HepG2 (cell line): ENCODE measurements around the gene ERCC6L2. TPM values are rescaled to one million over a fixed set of nuclear protein-coding genes. Genes with fewer than 3 reads are reported as not detected.

Experiments used
- ADNP ChIP-seq: sonication (generic); formaldehyde crosslinking; IDR thresholded peaks from 2 replicates; pipeline ENCODE4 v1.4.0; 2020; ENCODE audit warnings: missing genetic modification reagents
- ARID2 ChIP-seq: sonication (generic); formaldehyde crosslinking; IDR thresholded peaks from 2 replicates; pipeline ENCODE4 v1.8.1; 2022; ENCODE audit warnings: mild to moderate bottlenecking, missing genetic modification reagents, borderline replicate concordance
- ARID5B ChIP-seq: IDR thresholded peaks from 2 replicates; pipeline ENCODE4 v1.4.0; 2020; ENCODE audit warnings: mild to moderate bottlenecking, missing genetic modification reagents
- BATF2 ChIP-seq: sonication (generic); formaldehyde crosslinking; IDR thresholded peaks from 2 replicates; pipeline ENCODE4 v1.8.0; 2022; ENCODE audit warnings: mild to moderate bottlenecking, missing genetic modification reagents, moderate library complexity
- CENPT ChIP-seq: sonication (generic); formaldehyde crosslinking; IDR thresholded peaks from 2 replicates; pipeline ENCODE4 v1.8.0; 2022; ENCODE audit warnings: low read depth, mild to moderate bottlenecking, moderate library complexity, missing genetic modification reagents
- CSRNP1 ChIP-seq: sonication (generic); formaldehyde crosslinking; IDR thresholded peaks from 2 replicates; pipeline ENCODE4 v1.8.1; 2023; ENCODE audit warnings: mild to moderate bottlenecking, missing genetic modification reagents
- DNMT1 ChIP-seq: sonication (generic); formaldehyde crosslinking; IDR thresholded peaks from 2 replicates; pipeline ENCODE4 v1.5.1; 2020; ENCODE audit warnings: mild to moderate bottlenecking, missing genetic modification reagents
- GMEB1 ChIP-seq: sonication (generic); formaldehyde crosslinking; IDR thresholded peaks from 2 replicates; pipeline ENCODE4 v1.5.1; 2020; ENCODE audit warnings: missing genetic modification reagents, mild to moderate bottlenecking, borderline replicate concordance
- HES4 ChIP-seq: sonication (generic); formaldehyde crosslinking; IDR thresholded peaks from 2 replicates; pipeline ENCODE4 v1.9.0; 2021; ENCODE audit warnings: mild to moderate bottlenecking, missing genetic modification reagents, borderline replicate concordance
- HIVEP1 ChIP-seq: sonication (generic); formaldehyde crosslinking; IDR thresholded peaks from 2 replicates; pipeline ENCODE4 v1.4.0; 2020; ENCODE audit warnings: mild to moderate bottlenecking, missing genetic modification reagents
- HNRNPK ChIP-seq: fragments of 200-400 bp; formaldehyde crosslinking; IDR thresholded peaks from 2 replicates; pipeline ENCODE4 v1.6.1; 2018; ENCODE audit warnings: low read length, low read depth, moderate library complexity, mild to moderate bottlenecking; ENCODE audit not compliant: poor library complexity, severe bottlenecking
- RXRB ChIP-seq: IDR thresholded peaks from 2 replicates; pipeline ENCODE4 v1.6.1; 2016; ENCODE audit warnings: borderline replicate concordance, missing genetic modification reagents, missing compliant biosample characterization
- ZNF362 ChIP-seq: sonication (generic); formaldehyde crosslinking; IDR thresholded peaks from 2 replicates; pipeline ENCODE4 v1.4.0; 2020; ENCODE audit warnings: missing genetic modification reagents, mild to moderate bottlenecking, borderline replicate concordance
- ZNF446 ChIP-seq: sonication (generic); formaldehyde crosslinking; IDR thresholded peaks from 2 replicates; pipeline ENCODE4 v1.5.0; 2020; ENCODE audit warnings: mild to moderate bottlenecking, missing genetic modification reagents
- ZNF557 ChIP-seq: sonication (generic); formaldehyde crosslinking; IDR thresholded peaks from 2 replicates; pipeline ENCODE4 v1.4.0; 2020; ENCODE audit warnings: missing genetic modification reagents
- ZNF569 ChIP-seq: sonication (generic); formaldehyde crosslinking; IDR thresholded peaks from 2 replicates; pipeline ENCODE4 v1.5.0; 2020; ENCODE audit warnings: mild to moderate bottlenecking, missing genetic modification reagents, moderate library complexity, borderline replicate concordance
- ZNF746 ChIP-seq: sonication (generic); formaldehyde crosslinking; IDR thresholded peaks from 2 replicates; pipeline ENCODE4 v1.8.0; 2022; ENCODE audit warnings: mild to moderate bottlenecking, missing genetic modification reagents
- ZSCAN20 ChIP-seq: sonication (generic); formaldehyde crosslinking; IDR thresholded peaks from 2 replicates; pipeline ENCODE4 v1.4.0; 2020; ENCODE audit warnings: missing genetic modification reagents, mild to moderate bottlenecking, borderline replicate concordance
- polyA plus RNA-seq, 8 experiments: library from polyadenylated mRNA; depleted of rRNA in 3 of 8; stranded (reverse) in 7 of 8; unstranded in 1 of 8; fragments of >200 nt; fragmentation: Illumina TruSeq in 4 of 8; extraction: Trizol in 4 of 8; gene quantifications; 2 replicates each; pipeline versions ENCODE4 v1.2.1 to v1.2.3, GENCODE V29; 2011 to 2016; ENCODE audit warnings: low read depth in 4 of 8, missing spikeins in 1 of 8, mixed read lengths in 1 of 8; ENCODE audit not compliant: insufficient read depth in 1 of 8
- total RNA-seq, 5 experiments: library from RNA; depleted of rRNA; stranded (reverse); fragments of >200 nt; fragmentation: Illumina TruSeq; extraction: Trizol; gene quantifications; 2 replicates each; pipeline ENCODE4 v1.2.3, GENCODE V29; 2016; ENCODE audit warnings: low read depth in 1 of 5

Gene ERCC6L2
- total and polyA plus RNA-seq, 2 of the 13 experiments (the other 11 are each of a cell fraction or from before 2014, with no cell fraction given) = 13.4 to 45.9 TPM

- TF ChIP-seq GMEB1 (CRISPR knock-in tag) (peak; percentile 68; the same call in 1 of the 2 replicates), DNMT1 (CRISPR knock-in tag) (peak; percentile 90; the same call in 1 of the 2 replicates), CSRNP1 (peak; percentile 65; the same call in 1 of the 2 replicates), ZNF557 (CRISPR knock-in tag) (0 out of 2 replicates have a peak, but pooled peaks have one; percentile 13), HES4 (peak; percentile 86), ARID5B (peak; percentile 72), HIVEP1 (CRISPR knock-in tag) (peak; percentile 86), ZSCAN20 (CRISPR knock-in tag) (no peak; the same call in 1 of the 2 replicates), ZNF569 (CRISPR knock-in tag) (0 out of 2 replicates have a peak, but pooled peaks have one; percentile 6), ARID2 (CRISPR knock-in tag) (peak; percentile 95), CENPT (CRISPR knock-in tag) (peak; percentile 84; the same call in 1 of the 2 replicates), ZNF446 (CRISPR knock-in tag) (peak; percentile 81; the same call in 1 of the 2 replicates), BATF2 (no peak), ADNP (CRISPR knock-in tag) (peak; percentile 25; the same call in 1 of the 2 replicates), ZNF746 (CRISPR knock-in tag) (peak; percentile 22; the same call in 1 of the 2 replicates), RXRB (CRISPR knock-in tag) (peak; percentile 61; the same call in 1 of the 2 replicates), ZNF362 (CRISPR knock-in tag) (0 out of 2 replicates have a peak, but pooled peaks have one; percentile 65), HNRNPK (peak; percentile 37)
Measured at GRCh38 chr9:95875305-95876137, at the start of gene ERCC6L2 (continued).
